ENCODE data around the gene DPYD.

- TF ChIP-seq POLR2A (IDR thresholded peaks at IDR 0.05; ENCODE audit: low read depth, low read length) = no peak
- no peak for TF ChIP-seq SPI1 (IDR thresholded peaks at IDR 0.05; ENCODE audit: low read depth, low read length)
- no peak for TF ChIP-seq POLR2AphosphoS5 (IDR thresholded peaks at IDR 0.05; ENCODE audit: low read depth, low read length)
- no peak for TF ChIP-seq TAF1 (IDR thresholded peaks at IDR 0.05; ENCODE audit: low read depth, low read length)
- no peak for TF ChIP-seq POU2F2 (IDR thresholded peaks at IDR 0.05; ENCODE audit: low read depth, low read length)
- no peak for TF ChIP-seq PAX5 (IDR thresholded peaks at IDR 0.05; ENCODE audit: insufficient read depth, low read length, severe bottlenecking)
Measured at GRCh38 chr1:97738270-97738669, 182.6 kb downstream of the DPYD start.
